Endodermal cell (in vitro differentiated cells): ENCODE results near the gene ELFN2. TPM values are rescaled to one million over a fixed set of nuclear protein-coding genes. Genes with fewer than 3 reads are reported as not detected.

ENCODE experiments used
- DNase-seq: peaks from one replicate; pipeline ENCODE4 v3.0.0-alpha.2; 2017
- H3K27ac ChIP-seq: 2 replicates; pipeline ENCODE4 v1.5.1; 2013; ENCODE audit warnings: mild to moderate bottlenecking, low read depth, low read length, moderate library complexity
- H3K27me3 ChIP-seq: 2 replicates; pipeline ENCODE4 v1.6.1; 2013; ENCODE audit warnings: mild to moderate bottlenecking, low read length, moderate library complexity; ENCODE audit not compliant: insufficient read depth, control insufficient read depth, poor library complexity, severe bottlenecking
- H3K36me3 ChIP-seq: 2 replicates; pipeline ENCODE4 v1.7.0; 2013; ENCODE audit warnings: mild to moderate bottlenecking, low read length, moderate library complexity; ENCODE audit not compliant: control insufficient read depth, insufficient read depth
- H3K4me1 ChIP-seq: one replicate; pipeline ENCODE4 v1.7.0; 2013; ENCODE audit warnings: low read length; ENCODE audit not compliant: control insufficient read depth, insufficient read depth
- H3K4me3 ChIP-seq: 2 replicates; pipeline ENCODE4 v1.5.1; 2013; ENCODE audit warnings: mild to moderate bottlenecking, low read length, moderate library complexity
- H3K9ac ChIP-seq: 2 replicates; pipeline ENCODE4 v1.6.1; 2013; ENCODE audit warnings: mild to moderate bottlenecking, low read length, moderate library complexity; ENCODE audit not compliant: poor library complexity, severe bottlenecking; ENCODE audit errors: extremely low read depth
- H3K9me3 ChIP-seq: 2 replicates; pipeline ENCODE4 v1.6.1; 2013; ENCODE audit warnings: mild to moderate bottlenecking, low read length, moderate library complexity; ENCODE audit not compliant: control insufficient read depth
- H3K27ac Mint-ChIP-seq: 2 replicates; pipeline ENCODE4 v1.8.0; 2020; ENCODE audit warnings: mixed read lengths
- H3K27me3 Mint-ChIP-seq: 2 replicates; pipeline ENCODE4 v1.8.0; 2021; ENCODE audit warnings: mild to moderate bottlenecking, mixed read lengths; ENCODE audit not compliant: insufficient read depth
- H3K36me3 Mint-ChIP-seq: 2 replicates; pipeline ENCODE4 v1.8.0; 2020; ENCODE audit warnings: low read depth, mixed read lengths
- H3K4me1 Mint-ChIP-seq: 2 replicates; pipeline ENCODE4 v1.8.0; 2020; ENCODE audit warnings: mixed read lengths
- H3K4me3 Mint-ChIP-seq: 2 replicates; pipeline ENCODE4 v1.8.0; 2020; ENCODE audit warnings: mild to moderate bottlenecking, moderate library complexity, mixed read lengths
- H3K9me3 Mint-ChIP-seq: 2 replicates; pipeline ENCODE4 v1.8.0; 2020; ENCODE audit warnings: mild to moderate bottlenecking, mixed read lengths
- WGBS, 2 experiments: methylation state at CpG; one replicate each; pipeline versions ENCODE4 v1.1.5 to v1.1.7; 2013; ENCODE audit warnings: missing lambda C conversion rate in 2 of 2, mixed read lengths in 1 of 2; ENCODE audit not compliant: insufficient coverage in 1 of 2, insufficient read length in 1 of 2; 5-methylcytosine and 5-hydroxymethylcytosine counted together
- total RNA-seq, 2 donors: library from RNA; stranded (reverse); fragmentation: NEBNext Ultra II Directional in 1 of 2; extraction: Animal tissue kit (Norgen Biotek cat#: 25700) in 1 of 2; gene quantifications; 2 replicates in 1 of 2; 3 replicates in 1 of 2; pipeline ENCODE4 v1.2.1, GENCODE V29; 2021
- TF ChIP-seq, protein P1 (sequence below): fragments of 200-600 bp; sonication (generic); conservative IDR thresholded peaks from 2 replicates; pipeline ENCODE4 v1.5.0; 2021; ENCODE audit warnings: antibody characterized with exemption, mild to moderate bottlenecking

Gene ELFN2
- total RNA-seq, 2 donors from 2014 or later, result 0.40 to 0.46 TPM

DNA sequence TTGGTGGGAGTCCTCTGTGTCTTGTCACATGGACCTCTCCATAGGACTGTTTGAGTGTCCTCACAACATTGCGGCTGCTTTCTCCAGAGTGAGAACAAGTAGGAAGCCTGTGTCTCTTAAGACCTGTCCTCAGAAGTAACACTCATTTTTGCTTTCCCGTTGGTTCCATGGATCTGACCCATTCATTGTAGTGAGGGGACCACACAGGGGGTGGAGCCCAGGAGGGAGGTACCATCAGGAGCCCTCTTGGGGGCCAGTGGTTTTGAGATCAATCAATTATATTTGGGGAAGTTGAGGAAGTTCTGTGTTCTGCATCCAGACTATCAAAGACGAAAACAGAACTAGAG, 5.4 kb upstream of the ELFN2 start:
- TF ChIP-seq, protein P1, sequence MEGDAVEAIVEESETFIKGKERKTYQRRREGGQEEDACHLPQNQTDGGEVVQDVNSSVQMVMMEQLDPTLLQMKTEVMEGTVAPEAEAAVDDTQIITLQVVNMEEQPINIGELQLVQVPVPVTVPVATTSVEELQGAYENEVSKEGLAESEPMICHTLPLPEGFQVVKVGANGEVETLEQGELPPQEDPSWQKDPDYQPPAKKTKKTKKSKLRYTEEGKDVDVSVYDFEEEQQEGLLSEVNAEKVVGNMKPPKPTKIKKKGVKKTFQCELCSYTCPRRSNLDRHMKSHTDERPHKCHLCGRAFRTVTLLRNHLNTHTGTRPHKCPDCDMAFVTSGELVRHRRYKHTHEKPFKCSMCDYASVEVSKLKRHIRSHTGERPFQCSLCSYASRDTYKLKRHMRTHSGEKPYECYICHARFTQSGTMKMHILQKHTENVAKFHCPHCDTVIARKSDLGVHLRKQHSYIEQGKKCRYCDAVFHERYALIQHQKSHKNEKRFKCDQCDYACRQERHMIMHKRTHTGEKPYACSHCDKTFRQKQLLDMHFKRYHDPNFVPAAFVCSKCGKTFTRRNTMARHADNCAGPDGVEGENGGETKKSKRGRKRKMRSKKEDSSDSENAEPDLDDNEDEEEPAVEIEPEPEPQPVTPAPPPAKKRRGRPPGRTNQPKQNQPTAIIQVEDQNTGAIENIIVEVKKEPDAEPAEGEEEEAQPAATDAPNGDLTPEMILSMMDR, result no peak
- Mint-ChIP-seq H3K36me3 (no peaks in the 10 kb centered on the region), H3K27me3 (peaks cover 21% of the 10 kb centered on the region), H3K9me3 (peaks cover 1% of the 10 kb centered on the region), H3K4me3 (no peak overlapping the region), H3K4me1 (no peaks in the 10 kb centered on the region), H3K27ac (no peak overlapping the region)
- Histone ChIP-seq H3K9ac (no peak overlapping the region), H3K27me3 (peaks cover 14% of the 10 kb centered on the region), H3K9me3 (no peaks in the 10 kb centered on the region), H3K36me3 (no peaks in the 10 kb centered on the region), H3K27ac (no peak overlapping the region), H3K4me1 (no peaks in the 10 kb centered on the region), H3K4me3 (no peak overlapping the region)
- peak; percentile 21 for DNase-seq
- WGBS, 2 experiments, result 91 to 92% methylated on average over 3 of the region's 3 CpGs

- H3K9me3 Mint-ChIP-seq, result peaks cover 1% of the 10 kb centered on the region
- TF ChIP-seq, protein P1, result no peak
- peaks cover 23% of the 10 kb centered on the region for H3K27me3 Mint-ChIP-seq
- H3K27me3 ChIP-seq, result peaks cover 21% of the 10 kb centered on the region
- no peaks in the 10 kb centered on the region for H3K36me3 ChIP-seq
- no peaks in the 10 kb centered on the region for H3K4me1 ChIP-seq
- H3K9me3 ChIP-seq, result no peaks in the 10 kb centered on the region
- H3K4me1 Mint-ChIP-seq, result no peaks in the 10 kb centered on the region
- 83 to 88% methylated on average over 6 to 13 of the region's 14 CpGs for WGBS, 2 experiments
- DNase-seq, result peak; percentile 29
- H3K4me3 Mint-ChIP-seq, result no peak overlapping the region
- H3K36me3 Mint-ChIP-seq, result no peaks in the 10 kb centered on the region
- H3K27ac Mint-ChIP-seq, result no peak overlapping the region
- H3K4me3 ChIP-seq, result no peak overlapping the region
- no peak overlapping the region for H3K9ac ChIP-seq
- no peak overlapping the region for H3K27ac ChIP-seq
Measured at GRCh38 chr22:37431801-37432707, 4.8 kb upstream of the ELFN2 start.

- TF ChIP-seq, protein P1, result no peak
- WGBS, 2 experiments, result 85 to 92% methylated on average over 8 to 9 of the region's 9 CpGs
- Histone ChIP-seq H3K4me3 (no peak overlapping the region), H3K36me3 (no peaks in the 10 kb centered on the region), H3K9ac (no peak overlapping the region), H3K4me1 (no peaks in the 10 kb centered on the region), H3K9me3 (no peaks in the 10 kb centered on the region), H3K27me3 (peaks cover 28% of the 10 kb centered on the region), H3K27ac (no peak overlapping the region)
- peaks cover 30% of the 10 kb centered on the region for H3K27me3 Mint-ChIP-seq
- DNase-seq, result peak; percentile 13
- no peaks in the 10 kb centered on the region for H3K36me3 Mint-ChIP-seq
- H3K4me3 Mint-ChIP-seq, result no peak overlapping the region
- H3K9me3 Mint-ChIP-seq, result peaks cover 1% of the 10 kb centered on the region
- no peaks in the 10 kb centered on the region for H3K4me1 Mint-ChIP-seq
- no peak overlapping the region for H3K27ac Mint-ChIP-seq
Measured at GRCh38 chr22:37431366-37431765, 4.1 kb upstream of the ELFN2 start.
